Spleen (tissue), 7 donors: ENCODE data around the gene PDF.

Experiments
- CTCF ChIP-seq, 11 experiments: fragments of 200-600 bp in 7 of 11; fragments of 450-650 bp in 4 of 11; sonication (generic) in 4 of 11; IDR thresholded peaks in 8 of 11; conservative IDR thresholded peaks in 3 of 11; 1 replicate in 7 of 11; 2 replicates in 4 of 11; pipeline versions ENCODE4 v1.4.0 to v1.8.0; 2016 to 2021; ENCODE audit warnings: antibody characterized with exemption in 11 of 11, inconsistent platforms in 4 of 11, mild to moderate bottlenecking in 1 of 11
- POLR2A ChIP-seq, 3 donors: fragments of 450-650 bp; IDR thresholded peaks; one replicate each; pipeline ENCODE4 v1.5.1; 2017; ENCODE audit warnings: antibody characterized with exemption in 3 of 3, mild to moderate bottlenecking in 1 of 3
- donor health status: DM: no; HTN: no; CAD: no; lungs with moderate emphysema.
- donor health status: DM: no; HTN: no; CAD: no.
- donor health status: DM: no; HTN: no; CAD: no.

DNA sequence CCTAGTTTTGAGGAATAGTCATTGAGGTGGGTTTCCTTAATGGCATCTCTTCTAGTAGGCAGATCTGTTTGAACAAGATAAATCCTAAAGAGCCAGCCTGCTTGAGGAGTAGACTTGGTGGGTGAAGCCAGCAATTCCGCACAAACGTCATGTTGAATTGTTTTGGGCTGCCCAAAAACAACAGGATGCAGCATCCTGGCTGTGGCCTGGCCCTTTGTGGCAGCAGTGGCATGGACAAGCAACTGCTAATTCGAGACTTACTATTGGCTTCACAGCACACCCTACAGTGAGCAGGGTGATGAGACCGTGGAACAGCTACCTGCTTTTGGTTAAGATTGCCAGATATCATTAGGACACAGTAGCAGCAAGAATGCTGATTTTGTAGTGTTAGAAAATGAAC lies 28.5 kb downstream of the PDF start:
- TF ChIP-seq CTCF (IDR thresholded peaks at IDR 0.05 in 8 of 11, conservative IDR thresholded peaks at IDR 0.05 in 3 of 11) (no peak), POLR2A (IDR thresholded peaks at IDR 0.05) (no peak)
